Neural cell (in vitro differentiated cells): ENCODE data around the gene TMEM61. TPM values are rescaled to one million over a fixed set of nuclear protein-coding genes. Genes with fewer than 3 reads are reported as not detected.

Source experiments
- H2AFZ ChIP-seq: fragments of 200-600, 300-800 bp; sonication (generic), shearing (Covaris generic); 2 replicates; pipeline ENCODE4 v1.6.0; 2014; ENCODE audit warnings: low read depth, mild to moderate bottlenecking, antibody characterized with exemption, low read length, moderate library complexity
- H3F3A ChIP-seq: fragments of 200-600 bp; shearing (Covaris generic); 2 replicates; pipeline ENCODE4 v1.6.1; 2016; ENCODE audit warnings: mild to moderate bottlenecking, moderate library complexity, mixed read lengths, antibody characterized with exemption, low read length; ENCODE audit not compliant: insufficient read depth, poor library complexity, severe bottlenecking
- H3K27ac ChIP-seq: fragments of 200-600, 300-800 bp; sonication (generic), shearing (Covaris generic); 2 replicates; pipeline ENCODE4 v1.5.1; 2014; ENCODE audit warnings: mild to moderate bottlenecking, low read length, moderate library complexity
- H3K27me3 ChIP-seq: fragments of 300-800, 200-600 bp; sonication (generic), shearing (Covaris generic); 2 replicates; pipeline ENCODE4 v1.6.0; 2014; ENCODE audit warnings: mild to moderate bottlenecking, low read depth, low read length, moderate library complexity; ENCODE audit not compliant: insufficient read depth
- H3K36me3 ChIP-seq: fragments of 300-800, 200-600 bp; sonication (generic), shearing (Covaris generic); 2 replicates; pipeline ENCODE4 v1.5.1; 2014; ENCODE audit warnings: mild to moderate bottlenecking, antibody characterized with exemption, low read length, moderate library complexity; ENCODE audit not compliant: insufficient read depth
- H3K4me2 ChIP-seq: fragments of 300-800, 200-600 bp; sonication (generic), shearing (Covaris generic); 2 replicates; pipeline ENCODE4 v1.6.0; 2014; ENCODE audit warnings: mild to moderate bottlenecking, low read length
- H3K4me3 ChIP-seq: fragments of 300-800, 200-600 bp; sonication (generic), shearing (Covaris generic); 2 replicates; pipeline ENCODE4 v1.5.1; 2014; ENCODE audit warnings: mild to moderate bottlenecking, low read length, moderate library complexity
- H3K79me2 ChIP-seq: fragments of 200-600 bp; shearing (Covaris generic); replicated peaks from 2 replicates; pipeline ENCODE4 v1.6.0; 2014; ENCODE audit warnings: mild to moderate bottlenecking, low read length, moderate library complexity; ENCODE audit not compliant: insufficient read depth
- H3K9ac ChIP-seq: fragments of 300-800, 200-600 bp; sonication (generic), shearing (Covaris generic); 2 replicates; pipeline ENCODE4 v1.6.1; 2016; ENCODE audit warnings: mild to moderate bottlenecking, low read length, mixed read lengths
- H3K9me2 ChIP-seq: fragments of 200-600 bp; shearing (Covaris generic); 2 replicates; pipeline ENCODE4 v1.6.1; 2016; ENCODE audit warnings: mild to moderate bottlenecking, low read length, mixed read lengths; ENCODE audit not compliant: insufficient read depth
- H3K9me3 ChIP-seq: fragments of 200-600, 300-800 bp; sonication (generic), shearing (Covaris generic); 2 replicates; pipeline ENCODE4 v1.6.1; 2016; ENCODE audit warnings: mild to moderate bottlenecking, mixed run types, low read length, moderate library complexity, mixed read lengths
- H4K20me1 ChIP-seq: fragments of 200-600 bp; shearing (Covaris generic); 2 replicates; pipeline ENCODE4 v1.6.1; 2016; ENCODE audit warnings: mild to moderate bottlenecking, mixed run types; ENCODE audit not compliant: insufficient read depth
- EP300 ChIP-seq: fragments of 450-650 bp; conservative IDR thresholded peaks from 2 replicates; pipeline ENCODE4 v1.6.1; 2014; ENCODE audit warnings: antibody characterized with exemption, mild to moderate bottlenecking, moderate library complexity; ENCODE audit not compliant: poor library complexity, severe bottlenecking
- EZH2 ChIP-seq: fragments of 200-600, 300-800 bp; shearing (Covaris generic), sonication (generic); IDR thresholded peaks from 2 replicates; pipeline ENCODE4 v1.6.1; 2014; ENCODE audit warnings: antibody characterized with exemption, low read length, borderline replicate concordance, mild to moderate bottlenecking; ENCODE audit not compliant: insufficient read depth, poor library complexity, severe bottlenecking
- MXI1 ChIP-seq: fragments of 450-650 bp; conservative IDR thresholded peaks from 2 replicates; pipeline ENCODE4 v1.6.1; 2014; ENCODE audit warnings: antibody characterized with exemption, mild to moderate bottlenecking; ENCODE audit not compliant: poor library complexity, severe bottlenecking
- POLR2AphosphoS5 ChIP-seq: IDR thresholded peaks from 2 replicates; pipeline ENCODE4 v1.6.1; 2012
- RAD21 ChIP-seq: fragments of 450-650 bp; conservative IDR thresholded peaks from 2 replicates; pipeline ENCODE4 v1.6.1; 2014; ENCODE audit warnings: antibody characterized with exemption, mild to moderate bottlenecking, moderate library complexity
- REST ChIP-seq: IDR thresholded peaks from 2 replicates; pipeline ENCODE4 v1.6.1; 2012; ENCODE audit warnings: borderline replicate concordance
- SMC3 ChIP-seq: fragments of 450-650 bp; conservative IDR thresholded peaks from 2 replicates; pipeline ENCODE4 v1.6.1; 2014; ENCODE audit warnings: antibody characterized with exemption, mild to moderate bottlenecking, moderate library complexity; ENCODE audit not compliant: poor library complexity
- TAF1 ChIP-seq: IDR thresholded peaks from 2 replicates; pipeline ENCODE4 v1.6.1; 2012; ENCODE audit warnings: low read depth
- polyA plus RNA-seq: library from polyadenylated mRNA; depleted of rRNA; stranded (reverse); fragments of >200 nt; gene quantifications from 2 replicates; pipeline ENCODE4 v1.2.3, GENCODE V29; 2014
- TF ChIP-seq, protein P1 (sequence below): fragments of 450-650 bp; IDR thresholded peaks from 2 replicates; pipeline ENCODE4 v1.5.1; 2014; ENCODE audit warnings: antibody characterized with exemption, mild to moderate bottlenecking, moderate library complexity; ENCODE audit not compliant: poor library complexity, severe bottlenecking

The TMEM61 gene
- polyA plus RNA-seq, 1 donor from 2014 or later = not detected

GRCh38 chr1:54977533-54978297 is 2.7 kb upstream of the TMEM61 start:
- H4K20me1 ChIP-seq = no peaks in the 10 kb centered on the region
- no peaks in the 10 kb centered on the region for H3K36me3 ChIP-seq
- H3K9ac ChIP-seq = no peak overlapping the region
- H3K4me3 ChIP-seq = no peak overlapping the region
- H3K27me3 ChIP-seq = peaks cover 31% of the 10 kb centered on the region
- no peak for TF ChIP-seq POLR2AphosphoS5
- no peak for TF ChIP-seq EZH2
- TF ChIP-seq MXI1 = no peak
- TF ChIP-seq, protein P1, sequence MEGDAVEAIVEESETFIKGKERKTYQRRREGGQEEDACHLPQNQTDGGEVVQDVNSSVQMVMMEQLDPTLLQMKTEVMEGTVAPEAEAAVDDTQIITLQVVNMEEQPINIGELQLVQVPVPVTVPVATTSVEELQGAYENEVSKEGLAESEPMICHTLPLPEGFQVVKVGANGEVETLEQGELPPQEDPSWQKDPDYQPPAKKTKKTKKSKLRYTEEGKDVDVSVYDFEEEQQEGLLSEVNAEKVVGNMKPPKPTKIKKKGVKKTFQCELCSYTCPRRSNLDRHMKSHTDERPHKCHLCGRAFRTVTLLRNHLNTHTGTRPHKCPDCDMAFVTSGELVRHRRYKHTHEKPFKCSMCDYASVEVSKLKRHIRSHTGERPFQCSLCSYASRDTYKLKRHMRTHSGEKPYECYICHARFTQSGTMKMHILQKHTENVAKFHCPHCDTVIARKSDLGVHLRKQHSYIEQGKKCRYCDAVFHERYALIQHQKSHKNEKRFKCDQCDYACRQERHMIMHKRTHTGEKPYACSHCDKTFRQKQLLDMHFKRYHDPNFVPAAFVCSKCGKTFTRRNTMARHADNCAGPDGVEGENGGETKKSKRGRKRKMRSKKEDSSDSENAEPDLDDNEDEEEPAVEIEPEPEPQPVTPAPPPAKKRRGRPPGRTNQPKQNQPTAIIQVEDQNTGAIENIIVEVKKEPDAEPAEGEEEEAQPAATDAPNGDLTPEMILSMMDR = no peak
- no peak for TF ChIP-seq EP300
- TF ChIP-seq RAD21 = no peak
- TF ChIP-seq REST = no peak
- no peak for TF ChIP-seq TAF1
- no peak for TF ChIP-seq SMC3
- H3K9me2 ChIP-seq = no peaks in the 10 kb centered on the region
- no peak overlapping the region for H2AFZ ChIP-seq
- no peak overlapping the region for H3K27ac ChIP-seq
- no peaks in the 10 kb centered on the region for H3K9me3 ChIP-seq
- H3F3A ChIP-seq = no peaks in the 10 kb centered on the region
- no peaks in the 10 kb centered on the region for H3K79me2 ChIP-seq
- no peak overlapping the region for H3K4me2 ChIP-seq

DNA sequence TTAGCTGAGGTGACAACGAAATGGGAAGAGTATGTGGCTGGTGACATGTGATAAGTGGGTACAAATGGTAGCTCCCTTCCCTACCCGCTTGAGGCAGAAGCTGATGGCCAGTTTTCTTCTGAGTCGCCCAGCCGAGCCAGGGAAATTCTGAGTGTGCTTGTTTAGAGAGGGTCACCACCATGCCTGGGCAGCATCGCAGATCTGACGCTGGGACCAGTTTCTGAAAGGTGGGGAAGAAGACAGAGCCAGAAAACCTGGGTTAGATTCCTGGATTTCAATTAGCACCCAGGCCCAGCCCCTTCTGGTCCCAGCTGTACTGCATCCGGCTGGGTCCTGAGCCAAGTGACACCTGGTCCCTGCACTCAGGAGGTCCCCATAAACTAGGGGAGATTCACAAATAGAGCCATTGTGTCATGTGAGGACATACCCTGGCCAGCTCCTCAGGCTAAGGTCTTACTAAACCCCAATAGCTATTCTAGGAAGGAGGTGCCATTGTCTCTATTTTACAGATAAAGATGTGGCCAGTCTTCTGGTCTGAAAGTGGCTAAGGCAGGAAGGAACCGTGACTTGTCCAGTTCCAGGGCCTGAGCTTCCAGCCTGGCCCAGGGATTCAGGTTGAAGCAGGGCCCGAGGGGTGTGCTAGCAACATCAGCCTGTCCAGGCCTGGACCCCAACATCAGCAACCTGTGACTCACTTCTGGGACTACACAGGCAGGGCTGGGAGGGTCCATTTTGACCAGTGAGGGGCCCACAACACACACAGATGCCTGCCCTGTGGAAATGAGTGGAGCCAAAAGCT is 1.7 kb upstream of the TMEM61 start:
- Histone ChIP-seq H3K36me3 (no peaks in the 10 kb centered on the region), H3K27me3 (peaks cover 31% of the 10 kb centered on the region), H2AFZ (no peak overlapping the region), H3K27ac (no peak overlapping the region), H3K9me2 (no peaks in the 10 kb centered on the region), H3K4me2 (no peak overlapping the region), H3K9ac (no peak overlapping the region), H3F3A (no peaks in the 10 kb centered on the region), H3K9me3 (no peaks in the 10 kb centered on the region), H4K20me1 (no peaks in the 10 kb centered on the region), H3K4me3 (no peak overlapping the region), H3K79me2 (no peaks in the 10 kb centered on the region)
- TF ChIP-seq EP300 (no peak), RAD21 (no peak), EZH2 (no peak), SMC3 (no peak), TAF1 (no peak), POLR2AphosphoS5 (no peak), MXI1 (no peak), REST (no peak)
- TF ChIP-seq, protein P1 = no peak
